H1 (cell line): ENCODE data around the gene TMEM203. TPM values are rescaled to one million over a fixed set of nuclear protein-coding genes. Genes with fewer than 3 reads are reported as not detected.
A peak's percentile ranks its signal among the peaks of the same experiment; 100 is the strongest.

ENCODE experiments used
- CTCF ChIA-PET: fragments of 300-600 bp; sonication (Branson Sonifier 250); formaldehyde crosslinking; loops from one replicate; lab custom pipeline; 2021; ENCODE audit not compliant: partially characterized antibody; lab: Charles Lee
- POLR2A ChIA-PET: fragments of 300-600 bp; sonication (Branson Sonifier 250); formaldehyde crosslinking; loops from one replicate; lab custom pipeline; 2021; ENCODE audit warnings: inconsistent platforms; ENCODE audit not compliant: partially characterized antibody; lab: Charles Lee
- DNase-seq, 2 experiments: peaks; one replicate each; pipeline versions ENCODE4 v3.0.0 to v3.0.0-alpha.2; 2010 to 2022; ENCODE audit warnings: low spot score in 2 of 2, low read depth in 1 of 2, mixed read lengths in 1 of 2
- FAIRE-seq: peaks from 2 replicates; lab custom pipeline; 2011; peaks lifted over from hg19 to GRCh38; lab: Jason Lieb, UNC
- H2AFZ ChIP-seq: 2 replicates; pipeline ENCODE4 v1.8.1; 2012; ENCODE audit warnings: low read length, inconsistent platforms
- H2AK5ac ChIP-seq: 2 replicates; pipeline ENCODE4 v1.6.1; 2013; ENCODE audit warnings: low read depth, low read length
- H2BK120ac ChIP-seq: replicated peaks from 2 replicates; pipeline ENCODE3; 2013; ENCODE audit warnings: low read depth, low read length, inconsistent platforms
- H2BK12ac ChIP-seq: 2 replicates; pipeline ENCODE4 v1.6.1; 2013; ENCODE audit warnings: low read depth, low read length
- H2BK15ac ChIP-seq: 2 replicates; pipeline ENCODE4 v1.6.1; 2013; ENCODE audit warnings: low read length
- H2BK20ac ChIP-seq: 2 replicates; pipeline ENCODE4 v1.6.1; 2013; ENCODE audit warnings: low read length
- H2BK5ac ChIP-seq: 2 replicates; pipeline ENCODE4 v1.6.1; 2013; ENCODE audit warnings: low read depth, low read length
- H3K14ac ChIP-seq: 2 replicates; pipeline ENCODE4 v1.6.1; 2013; ENCODE audit warnings: inconsistent platforms; ENCODE audit not compliant: insufficient read length
- H3K18ac ChIP-seq: 2 replicates; pipeline ENCODE4 v1.6.1; 2013; ENCODE audit warnings: low read length; ENCODE audit errors: extremely low read depth
- H3K23ac ChIP-seq: 2 replicates; pipeline ENCODE4 v1.6.1; 2013; ENCODE audit warnings: inconsistent platforms; ENCODE audit not compliant: insufficient read length
- H3K23me2 ChIP-seq: 2 replicates; pipeline ENCODE4 v1.6.1; 2013; ENCODE audit warnings: low read depth, low read length
- H3K27ac ChIP-seq: 2 replicates; pipeline ENCODE4 v1.6.1; 2011; ENCODE audit warnings: low read depth, low read length, inconsistent platforms
- H3K27me3 ChIP-seq, 4 experiments: replicated peaks in 1 of 4; 1 replicate in 1 of 4; 2 replicates in 3 of 4; pipeline versions ENCODE4 v1.6.1 to v1.8.1; 2011 to 2013; ENCODE audit warnings: low read length in 3 of 4, mild to moderate bottlenecking in 3 of 4, inconsistent platforms in 2 of 4, mixed read lengths in 2 of 4, moderate library complexity in 1 of 4; ENCODE audit not compliant: control insufficient read depth in 3 of 4, insufficient read depth in 3 of 4; ENCODE audit errors: extremely low read depth in 1 of 4
- H3K36me3 ChIP-seq, 4 experiments: 2 replicates each; pipeline versions ENCODE4 v1.6.1 to v1.8.1; 2011 to 2013; ENCODE audit warnings: mild to moderate bottlenecking in 4 of 4, low read length in 3 of 4, moderate library complexity in 2 of 4, control low read depth in 1 of 4, inconsistent platforms in 1 of 4; ENCODE audit not compliant: insufficient read depth in 4 of 4, control insufficient read depth in 2 of 4
- H3K4ac ChIP-seq: replicated peaks from 2 replicates; pipeline ENCODE3; 2013; ENCODE audit warnings: low read length, low read depth, mixed read lengths, inconsistent platforms; ENCODE audit not compliant: insufficient read length
- H3K4me1 ChIP-seq, 4 experiments: replicated peaks in 1 of 4; 1 replicate in 1 of 4; 2 replicates in 3 of 4; pipeline versions ENCODE4 v1.6.1 to v1.8.1; 2011 to 2013; ENCODE audit warnings: low read length in 3 of 4, inconsistent platforms in 2 of 4, mixed read lengths in 1 of 4; ENCODE audit not compliant: insufficient read depth in 4 of 4, control insufficient read depth in 3 of 4
- H3K4me2 ChIP-seq, 2 experiments: 2 replicates each; pipeline versions ENCODE4 v1.6.1 to v1.8.1; 2011 to 2013; ENCODE audit warnings: low read depth in 2 of 2, low read length in 2 of 2, control low read depth in 1 of 2, inconsistent platforms in 1 of 2, mild to moderate bottlenecking in 1 of 2; ENCODE audit not compliant: insufficient read depth in 1 of 2
- H3K4me3 ChIP-seq, 4 experiments: fragments of 200-600, 300-600 bp in 1 of 4; sonication (generic), shearing (Covaris generic), sonication (Bioruptor Twin) in 1 of 4; 2 replicates each; pipeline versions ENCODE4 v1.5.1 to v1.8.1; 2011 to 2016; ENCODE audit warnings: low read length in 4 of 4, low read depth in 3 of 4, control low read depth in 2 of 4, inconsistent platforms in 2 of 4, mild to moderate bottlenecking in 2 of 4, mixed read lengths in 1 of 4, moderate library complexity in 1 of 4; ENCODE audit not compliant: insufficient read depth in 2 of 4; ENCODE audit errors: extremely low read depth in 1 of 4
- H3K56ac ChIP-seq: replicated peaks from 2 replicates; pipeline ENCODE3; 2013; ENCODE audit warnings: low read depth, mild to moderate bottlenecking, mixed read lengths, low read length, inconsistent platforms; ENCODE audit not compliant: insufficient read length
- H3K79me1 ChIP-seq: 2 replicates; pipeline ENCODE4 v1.6.1; 2013; ENCODE audit warnings: low read depth, low read length, control low read depth
- H3K79me2 ChIP-seq, 2 experiments: 2 replicates each; pipeline versions ENCODE4 v1.6.1 to v1.8.1; 2012 to 2013; ENCODE audit warnings: low read length in 2 of 2, mild to moderate bottlenecking in 2 of 2, inconsistent platforms in 1 of 2; ENCODE audit not compliant: insufficient read depth in 2 of 2, control insufficient read depth in 1 of 2
- H3K9ac ChIP-seq, 4 experiments: replicated peaks in 1 of 4; 1 replicate in 1 of 4; 2 replicates in 3 of 4; pipeline versions ENCODE4 v1.6.1 to v1.8.1; 2011 to 2013; ENCODE audit warnings: low read depth in 3 of 4, low read length in 3 of 4, control low read depth in 2 of 4, mild to moderate bottlenecking in 2 of 4, moderate library complexity in 2 of 4, inconsistent platforms in 1 of 4; ENCODE audit errors: extremely low read depth in 1 of 4
- H3K9me3 ChIP-seq, 2 experiments: 2 replicates each; pipeline versions ENCODE4 v1.6.1 to v1.8.1; 2012 to 2013; ENCODE audit warnings: mild to moderate bottlenecking in 2 of 2, moderate library complexity in 2 of 2, control low read depth in 1 of 2, inconsistent platforms in 1 of 2, low read depth in 1 of 2, low read length in 1 of 2, mixed read lengths in 1 of 2; ENCODE audit not compliant: insufficient read depth in 2 of 2
- H4K20me1 ChIP-seq, 2 experiments: replicated peaks in 1 of 2; 2 replicates each; pipeline versions ENCODE3 to v1.8.1; 2011 to 2013; ENCODE audit warnings: inconsistent platforms in 2 of 2, low read length in 2 of 2, mild to moderate bottlenecking in 1 of 2; ENCODE audit not compliant: insufficient read depth in 2 of 2, control insufficient read depth in 1 of 2
- H4K5ac ChIP-seq: 2 replicates; pipeline ENCODE4 v1.6.1; 2013; ENCODE audit warnings: low read length, low read depth, mixed read lengths, inconsistent platforms; ENCODE audit not compliant: insufficient read length
- H4K8ac ChIP-seq: 2 replicates; pipeline ENCODE4 v1.8.0; 2013; ENCODE audit warnings: mild to moderate bottlenecking, moderate library complexity, low read length, inconsistent platforms; ENCODE audit not compliant: insufficient read depth; ENCODE audit errors: extremely low read depth
- H4K91ac ChIP-seq: replicated peaks from 2 replicates; pipeline ENCODE3; 2013; ENCODE audit warnings: low read length, mixed read lengths, inconsistent platforms; ENCODE audit not compliant: insufficient read length
- TBP ChIP-seq: IDR thresholded peaks from 2 replicates; pipeline ENCODE4 v1.6.1; 2011; ENCODE audit warnings: low read depth, low read length, improper control_type of control experiment
- WGBS, 2 experiments: shearing (Covaris generic) in 1 of 2; methylation state at CpG; one replicate each; pipeline versions ENCODE4 v1.1.6 to v1.1.7; 2013 to 2015; ENCODE audit warnings: low lambda C conversion rate in 2 of 2, mixed read lengths in 2 of 2, inconsistent platforms in 1 of 2, low coverage in 1 of 2, missing lambda C conversion rate in 1 of 2; ENCODE audit not compliant: insufficient replicate concordance in 2 of 2, insufficient coverage in 1 of 2, insufficient read length in 1 of 2; ENCODE audit errors: extremely low coverage in 1 of 2, missing lambda C conversion rate in 1 of 2; 5-methylcytosine and 5-hydroxymethylcytosine counted together
- polyA plus RNA-seq, 7 experiments: library from polyadenylated mRNA; depleted of rRNA in 3 of 7; stranded (reverse) in 5 of 7; unstranded in 2 of 7; fragments of >200 nt in 5 of 7; fragments of 200-250 nt in 2 of 7; gene quantifications; 1 replicate in 5 of 7; 2 replicates in 1 of 7; 4 replicates in 1 of 7; pipeline versions ENCODE4 v1.2.1 to v1.2.3, GENCODE V29; 2011 to 2013; ENCODE audit warnings: missing spikeins in 2 of 7, mixed read lengths in 2 of 7
- total RNA-seq: library from RNA; stranded (reverse); fragmentation: NEBNext Ultra II Directional; extraction: Animal tissue kit (Norgen Biotek cat#: 25700); gene quantifications from 2 replicates; pipeline ENCODE4 v1.2.1, GENCODE V29; 2021
- TF ChIP-seq, protein P1 (sequence below): IDR thresholded peaks from 2 replicates; pipeline ENCODE4 v1.6.1; 2012; ENCODE audit warnings: inconsistent platforms

The TMEM203 gene
- total and polyA plus RNA-seq, 2 of the 8 experiments (the other 6 are each of a cell fraction or from before 2014, with no cell fraction given) = 44.1 to 57.1 TPM

DNA sequence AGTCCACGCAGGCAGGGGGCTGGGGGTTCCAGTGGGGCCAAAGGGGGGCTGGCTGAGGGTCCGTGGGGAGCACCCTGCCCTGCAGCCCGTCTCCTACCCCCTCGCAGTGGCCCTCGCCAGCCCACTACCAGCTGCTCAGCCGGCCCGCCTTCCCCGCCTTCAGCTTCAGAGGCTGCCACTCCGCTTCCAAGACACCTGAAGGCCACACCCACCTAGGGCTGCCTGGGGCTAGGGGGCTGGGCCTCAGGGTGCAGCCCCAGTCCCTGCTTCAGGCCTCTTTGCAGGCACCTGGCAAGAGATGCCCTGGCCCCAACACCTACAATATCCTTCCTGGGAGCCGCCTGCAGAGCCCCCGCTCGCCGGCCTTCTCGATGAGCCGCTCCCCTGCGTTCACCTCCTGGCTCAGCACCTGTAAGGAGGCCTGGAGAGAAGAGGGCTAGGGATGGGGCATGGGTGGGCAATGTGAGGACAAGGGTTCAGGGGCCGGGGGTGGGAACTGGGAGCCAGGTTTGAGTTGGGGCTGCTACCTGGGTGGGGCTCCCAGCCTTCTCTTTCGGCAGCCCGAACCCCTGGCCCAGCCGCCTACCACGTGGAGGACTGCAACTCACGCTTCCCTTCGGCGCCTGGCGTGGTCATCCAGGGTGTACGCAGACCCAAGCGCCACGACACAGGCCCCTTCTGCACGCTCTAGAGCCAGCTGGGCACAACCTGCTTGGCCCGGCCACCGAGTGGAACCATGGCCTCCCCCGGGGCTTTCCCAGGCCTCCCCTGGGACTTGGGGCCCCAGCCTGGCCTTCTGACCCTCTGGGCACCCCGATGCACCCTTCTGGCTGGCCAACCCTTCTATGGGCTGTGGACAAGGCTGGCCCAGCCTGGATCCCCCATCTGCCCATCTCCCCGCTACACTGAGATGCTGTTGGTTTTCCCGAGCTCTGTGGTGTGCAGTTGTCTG lies 47.4 kb upstream of the TMEM203 start:
- Histone ChIP-seq H2BK12ac (0 out of 2 replicates have a peak overlapping the region, but pooled peaks have one; percentile 7), H2BK120ac (no peak overlapping the region), H3K56ac (no peak overlapping the region), H2AFZ (no peak overlapping the region), H4K20me1 (peaks cover 0 to 5% of the 10 kb centered on the region in 2 experiments), H3K9ac (no peak overlapping the region), H3K14ac (no peak overlapping the region), H2BK15ac (no peak overlapping the region), H3K4me1 (peaks cover 0 to 21% (median 16%) of the 10 kb centered on the region in 4 experiments; a peak in 5 of 7 replicates), H4K8ac (peak overlapping the region; percentile 0; the same call in 1 of the 2 replicates), H3K4me2 (peak overlapping the region in 1 of 2 experiments; percentile 28; a peak in 1 of 4 replicates), H2AK5ac (no peak overlapping the region), H3K23ac (no peak overlapping the region), H3K4me3 (no peak overlapping the region), H3K27ac (no peak overlapping the region), H4K91ac (no peak overlapping the region), H3K36me3 (peaks cover 0 to 9% (median 4%) of the 10 kb centered on the region in 4 experiments; a peak in 2 of 8 replicates), H3K4ac (no peak overlapping the region), H3K18ac (no peak overlapping the region), H3K9me3 (no peaks in the 10 kb centered on the region), H3K23me2 (peaks cover 14% of the 10 kb centered on the region; the same call in 1 of the 2 replicates), H3K79me1 (peaks cover 9% of the 10 kb centered on the region), H3K27me3 (peaks cover 0 to 7% (median 0%) of the 10 kb centered on the region in 4 experiments; a peak in 3 of 7 replicates), H2BK20ac (no peak overlapping the region), H4K5ac (no peak overlapping the region), H3K79me2 (peaks cover 0 to 13% of the 10 kb centered on the region in 2 experiments; a peak in 2 of 4 replicates), H2BK5ac (no peak overlapping the region)
- WGBS, 2 experiments = 85% methylated on average over 28 of the region's 35 CpGs; no CpG with 5 or more reads in 1 of the 2 experiments
- FAIRE-seq = no peak
- DNase-seq = no peak
- TF ChIP-seq, protein P1, sequence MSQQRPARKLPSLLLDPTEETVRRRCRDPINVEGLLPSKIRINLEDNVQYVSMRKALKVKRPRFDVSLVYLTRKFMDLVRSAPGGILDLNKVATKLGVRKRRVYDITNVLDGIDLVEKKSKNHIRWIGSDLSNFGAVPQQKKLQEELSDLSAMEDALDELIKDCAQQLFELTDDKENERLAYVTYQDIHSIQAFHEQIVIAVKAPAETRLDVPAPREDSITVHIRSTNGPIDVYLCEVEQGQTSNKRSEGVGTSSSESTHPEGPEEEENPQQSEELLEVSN = 0 out of 2 replicates have a peak, but pooled peaks have one; percentile 34
- no peak for TF ChIP-seq TBP
- CTCF ChIA-PET = interaction anchor here (0.6 to 2.5 kb wide), 16 partner anchors 8 to 223 kb away, joined by 3 to 28 read pairs (median 4); partner anchors contain the start of genes RNF224, TOR4A and TUBB4B
- POLR2A ChIA-PET = interaction anchor here (47.8 to 69.9 kb wide), 2 partner anchors 4 to 18 kb away, joined by 1462 read pairs; partner anchors contain the start of genes CYSRT1, NDOR1, NELFB and RNF208
